HEK293 (cell line): ENCODE measurements around the gene DNAJA3.

Source experiments
- CTCF ChIA-PET: fragments of 350-600 bp; formaldehyde crosslinking; extraction: SDS; loops from one replicate; lab custom pipeline; 2021; ENCODE audit warnings: antibody characterized with exemption; lab: Yijun Ruan, JAX
- POLR2A ChIA-PET: fragments of 300-600 bp; formaldehyde crosslinking; extraction: SDS; loops from one replicate; lab custom pipeline; 2020; ENCODE audit warnings: antibody characterized with exemption, inconsistent platforms; lab: Yijun Ruan, JAX
- H3K27ac ChIP-seq: fragments of 200-500 bp; sonication (Bioruptor generic); 2 replicates; pipeline ENCODE4 v1.5.1; 2014; ENCODE audit warnings: low read depth, low read length, control low read depth, inconsistent platforms; ENCODE audit errors: extremely low read depth
- H3K36me3 ChIP-seq, 2 experiments: fragments of 200-500 bp in 1 of 2; sonication (Bioruptor generic) in 1 of 2; 1 replicate in 1 of 2; 2 replicates in 1 of 2; pipeline ENCODE4 v1.5.1; 2014 to 2017; ENCODE audit warnings: inconsistent platforms in 2 of 2, low read length in 2 of 2; ENCODE audit not compliant: control insufficient read depth in 2 of 2, insufficient read depth in 1 of 2
- H3K4me1 ChIP-seq: fragments of 200-500 bp; sonication (Bioruptor generic); 2 replicates; pipeline ENCODE4 v1.5.1; 2014; ENCODE audit warnings: mild to moderate bottlenecking, low read length, inconsistent platforms; ENCODE audit not compliant: control insufficient read depth, insufficient read depth
- H3K4me3 ChIP-seq: 2 replicates; pipeline ENCODE4 v1.5.1; 2011; ENCODE audit warnings: low read depth, mild to moderate bottlenecking, control low read depth, low read length, moderate library complexity
- H3K9me3 ChIP-seq: fragments of 200-500 bp; sonication (Bioruptor generic); 2 replicates; pipeline ENCODE4 v1.5.1; 2014; ENCODE audit warnings: low read depth, low read length, inconsistent platforms; ENCODE audit not compliant: control insufficient read depth, insufficient read depth
- MZF1 ChIP-seq: fragments of 450-650 bp; formaldehyde crosslinking; IDR thresholded peaks from 2 replicates; pipeline ENCODE4 v1.5.1; 2017; ENCODE audit warnings: missing biosample characterization, missing genetic modification characterization, borderline replicate concordance
- REST ChIP-seq: fragments of 450-650 bp; formaldehyde crosslinking; IDR thresholded peaks from 2 replicates; pipeline ENCODE4 v1.5.1; 2016; ENCODE audit warnings: missing biosample characterization, missing genetic modification characterization
- WT1 ChIP-seq: fragments of 450-650 bp; formaldehyde crosslinking; IDR thresholded peaks from 2 replicates; pipeline ENCODE4 v1.5.1; 2016; ENCODE audit warnings: missing biosample characterization, missing genetic modification characterization
- ZBTB21 ChIP-seq: fragments of 450-650 bp; formaldehyde crosslinking; IDR thresholded peaks from 2 replicates; pipeline ENCODE4 v1.5.1; 2017; ENCODE audit warnings: missing biosample characterization, missing genetic modification characterization
- ZBTB26 ChIP-seq: fragments of 450-650 bp; formaldehyde crosslinking; optimal IDR thresholded peaks from 2 replicates; pipeline ENCODE3; 2016; ENCODE audit warnings: missing biosample characterization, mild to moderate bottlenecking, missing genetic modification characterization
- ZNF266 ChIP-seq: fragments of 450-650 bp; formaldehyde crosslinking; IDR thresholded peaks from 2 replicates; pipeline ENCODE4 v1.5.1; 2016; ENCODE audit warnings: missing biosample characterization, missing genetic modification characterization, low read depth
- ZNF280C ChIP-seq: fragments of 450-650 bp; formaldehyde crosslinking; IDR thresholded peaks from 2 replicates; pipeline ENCODE4 v1.5.1; 2016; ENCODE audit warnings: missing biosample characterization, missing genetic modification characterization
- ZNF362 ChIP-seq: fragments of 450-650 bp; formaldehyde crosslinking; IDR thresholded peaks from 2 replicates; pipeline ENCODE4 v1.5.1; 2016; ENCODE audit warnings: missing biosample characterization, missing genetic modification characterization
- ZNF423 ChIP-seq: fragments of 450-650 bp; formaldehyde crosslinking; IDR thresholded peaks from 2 replicates; pipeline ENCODE4 v1.5.1; 2016; ENCODE audit warnings: missing biosample characterization, missing genetic modification characterization
- ZNF473 ChIP-seq: fragments of 450-650 bp; formaldehyde crosslinking; IDR thresholded peaks from 2 replicates; pipeline ENCODE4 v1.5.1; 2017; ENCODE audit warnings: missing biosample characterization, missing genetic modification characterization
- ZNF544 ChIP-seq: fragments of 450-650 bp; formaldehyde crosslinking; IDR thresholded peaks from 2 replicates; pipeline ENCODE4 v1.5.0; 2017; ENCODE audit warnings: missing biosample characterization, missing genetic modification characterization
- ZNF596 ChIP-seq: fragments of 450-650 bp; IDR thresholded peaks from 2 replicates; pipeline ENCODE4 v1.5.0; 2018; ENCODE audit warnings: missing biosample characterization, mild to moderate bottlenecking, missing genetic modification characterization, moderate library complexity
- ZNF639 ChIP-seq: fragments of 450-650 bp; formaldehyde crosslinking; IDR thresholded peaks from 2 replicates; pipeline ENCODE4 v1.5.1; 2016; ENCODE audit warnings: missing biosample characterization, missing genetic modification characterization
- ZNF660 ChIP-seq: fragments of 450-650 bp; IDR thresholded peaks from 2 replicates; pipeline ENCODE4 v1.5.1; 2018; ENCODE audit warnings: missing biosample characterization, mild to moderate bottlenecking, missing genetic modification characterization
- ZNF791 ChIP-seq: fragments of 450-650 bp; formaldehyde crosslinking; IDR thresholded peaks from 2 replicates; pipeline ENCODE4 v1.5.1; 2016; ENCODE audit warnings: missing biosample characterization, missing genetic modification characterization
- ZNF792 ChIP-seq: fragments of 450-650 bp; formaldehyde crosslinking; IDR thresholded peaks from 2 replicates; pipeline ENCODE4 v1.5.1; 2016; ENCODE audit warnings: missing biosample characterization, missing genetic modification characterization
- ZNF837 ChIP-seq: fragments of 450-650 bp; formaldehyde crosslinking; IDR thresholded peaks from 2 replicates; pipeline ENCODE4 v1.5.1; 2016; ENCODE audit warnings: missing biosample characterization, missing genetic modification characterization
- ZXDB ChIP-seq: fragments of 450-650 bp; formaldehyde crosslinking; IDR thresholded peaks from 2 replicates; pipeline ENCODE4 v1.5.1; 2016; ENCODE audit warnings: missing biosample characterization, missing genetic modification characterization

The DNAJA3 gene

GRCh38 chr16:4486126-4486893 is 60.6 kb downstream of the DNAJA3 start:
- H3K36me3 ChIP-seq = peaks cover 9 to 28% of the 10 kb centered on the region in 2 experiments; a peak in 2 of 3 replicates
- ChIA-PET CTCF (no interaction called here), POLR2A (interaction anchor here (0.8 to 1.0 kb wide), 3 partner anchors 10 to 215 kb away, joined by 3 read pairs; partner anchors contain the start of gene HMOX2)
- H3K4me1 ChIP-seq = peaks cover 7% of the 10 kb centered on the region; the same call in 1 of the 2 replicates
- no peak for TF ChIP-seq ZNF266 (tag by site-specific recombination)
- TF ChIP-seq ZBTB21 = no peak
- no peak for TF ChIP-seq ZNF544
- no peak for TF ChIP-seq ZNF639 (tag by site-specific recombination)
- no peak for TF ChIP-seq ZNF423 (tag by site-specific recombination)
- TF ChIP-seq ZNF660 (tag by site-specific recombination) = no peak
- no peak for TF ChIP-seq MZF1 (tag by site-specific recombination)
- no peak for TF ChIP-seq WT1 (tag by site-specific recombination)
- no peak for TF ChIP-seq ZNF792 (tag by site-specific recombination)
- TF ChIP-seq ZNF791 = no peak
- H3K9me3 ChIP-seq = no peaks in the 10 kb centered on the region
- no peak overlapping the region for H3K27ac ChIP-seq
- H3K4me3 ChIP-seq = no peak overlapping the region

- POLR2A ChIA-PET = interaction anchor here (0.6 to 0.7 kb wide), 2 partner anchors 8 to 523 kb away, joined by 3 to 10 read pairs; no protein-coding TSS in a partner anchor
- TF ChIP-seq ZNF362 (tag by site-specific recombination) (peak; percentile 81), ZNF792 (tag by site-specific recombination) (no peak), REST (tag by site-specific recombination) (peak; percentile 54)
- TF ChIP-seq, all 188 proteins: peak for 2
- no peak overlapping the region for H3K4me3 ChIP-seq
- CTCF ChIA-PET = interaction anchor here (0.6 to 0.7 kb wide), 2 partner anchors 13 to 27 kb away, joined by 4 to 6 read pairs; no protein-coding TSS in a partner anchor
- H3K4me1 ChIP-seq = 0 out of 2 replicates have a peak, but pooled peaks cover 2% of the 10 kb centered on the region
- no peaks in the 10 kb centered on the region for H3K9me3 ChIP-seq
- peaks cover 9 to 28% of the 10 kb centered on the region in 2 experiments; a peak in 2 of 3 replicates for H3K36me3 ChIP-seq
- H3K27ac ChIP-seq = no peak overlapping the region
Observed at GRCh38 chr16:4487955-4488498, 62.4 kb downstream of the DNAJA3 start.

GRCh38 chr16:4488499-4488967 is 62.9 kb downstream of the DNAJA3 start:
- Histone ChIP-seq H3K27ac (no peak overlapping the region), H3K36me3 (peaks cover 9 to 32% of the 10 kb centered on the region in 2 experiments; a peak in 2 of 3 replicates), H3K4me3 (no peak overlapping the region), H3K4me1 (0 out of 2 replicates have a peak, but pooled peaks cover 2% of the 10 kb centered on the region), H3K9me3 (no peaks in the 10 kb centered on the region)
- POLR2A ChIA-PET = interaction anchor here (0.6 to 0.7 kb wide), 2 partner anchors 9 to 523 kb away, joined by 3 to 10 read pairs; no protein-coding TSS in a partner anchor
- CTCF ChIA-PET = interaction anchor here (0.6 to 2.1 kb wide), 2 partner anchors 18 to 27 kb away, joined by 6 to 10 read pairs; no protein-coding TSS in a partner anchor
- TF ChIP-seq ZNF473 (tag by site-specific recombination) (no peak), ZNF837 (tag by site-specific recombination) (no peak), ZBTB26 (tag by site-specific recombination) (no peak), ZXDB (tag by site-specific recombination) (no peak), ZNF280C (no peak), ZNF596 (no peak)
